SK-N-SH (cell line): ENCODE data around the gene OLFM4. TPM values are rescaled to one million over a fixed set of nuclear protein-coding genes. Genes with fewer than 3 reads are reported as not detected.

ENCODE experiments used
- CTCF ChIA-PET: fragments of 300-600, 350-600 bp; formaldehyde crosslinking; extraction: SDS; loops from one replicate; lab custom pipeline; 2021; lab: Yijun Ruan, JAX
- POLR2A ChIA-PET: fragments of 350-600 bp; sonication (Branson Sonifier 250); formaldehyde crosslinking; extraction: SDS; loops from one replicate; lab custom pipeline; 2020; ENCODE audit warnings: antibody characterized with exemption, inconsistent platforms; lab: Yijun Ruan, JAX
- DNase-seq: peaks from one replicate; pipeline ENCODE4 v3.0.0; 2012
- H2AFZ ChIP-seq: fragments of 200-600 bp; sonication (generic); 2 replicates; pipeline ENCODE4 v1.8.1; 2016; ENCODE audit warnings: antibody characterized with exemption, mild to moderate bottlenecking, low read depth
- H3F3A ChIP-seq: fragments of 200-600 bp; sonication (generic); replicated peaks from 2 replicates; pipeline ENCODE3; 2016; ENCODE audit warnings: antibody characterized with exemption, mild to moderate bottlenecking; ENCODE audit not compliant: insufficient read depth
- H3K27ac ChIP-seq, 2 experiments: fragments of 200-500 bp in 1 of 2; fragments of 200-600 bp in 1 of 2; sonication (Bioruptor generic) in 1 of 2; sonication (generic), shearing (Covaris generic) in 1 of 2; 2 replicates each; pipeline versions ENCODE4 v1.5.1 to v1.6.1; 2014 to 2016; ENCODE audit warnings: low read depth in 2 of 2, inconsistent platforms in 1 of 2, low read length in 1 of 2, mild to moderate bottlenecking in 1 of 2, mixed read lengths in 1 of 2
- H3K27me3 ChIP-seq: fragments of 200-600 bp; sonication (generic), shearing (Covaris generic); 2 replicates; pipeline ENCODE4 v1.6.1; 2016; ENCODE audit warnings: mixed run types; ENCODE audit not compliant: insufficient read depth
- H3K36me3 ChIP-seq, 2 experiments: fragments of 200-500 bp in 1 of 2; fragments of 200-600 bp in 1 of 2; sonication (Bioruptor generic) in 1 of 2; sonication (generic) in 1 of 2; replicated peaks in 1 of 2; 2 replicates each; pipeline versions ENCODE3 to v1.5.1; 2014 to 2016; ENCODE audit warnings: low read length in 1 of 2, mild to moderate bottlenecking in 1 of 2; ENCODE audit not compliant: insufficient read depth in 2 of 2, control insufficient read depth in 1 of 2
- H3K4me1 ChIP-seq, 2 experiments: fragments of 200-500 bp in 1 of 2; fragments of 200-600 bp in 1 of 2; sonication (Bioruptor generic) in 1 of 2; sonication (generic), shearing (Covaris generic) in 1 of 2; 2 replicates each; pipeline versions ENCODE4 v1.5.1 to v1.6.1; 2014 to 2016; ENCODE audit warnings: low read depth in 1 of 2, low read length in 1 of 2, mixed run types in 1 of 2; ENCODE audit not compliant: insufficient read depth in 2 of 2, control insufficient read depth in 1 of 2
- H3K4me2 ChIP-seq: fragments of 200-600 bp; sonication (generic), shearing (Covaris generic); 2 replicates; pipeline ENCODE4 v1.6.1; 2017; ENCODE audit warnings: mixed run types
- H3K4me3 ChIP-seq, 2 experiments: fragments of 200-500 bp in 1 of 2; fragments of 200-600 bp in 1 of 2; sonication (Bioruptor generic) in 1 of 2; sonication (generic), shearing (Covaris generic) in 1 of 2; 2 replicates each; pipeline versions ENCODE4 v1.5.1 to v1.8.1; 2014 to 2016; ENCODE audit warnings: low read depth in 2 of 2, inconsistent platforms in 1 of 2, low read length in 1 of 2, mild to moderate bottlenecking in 1 of 2, mixed read lengths in 1 of 2, moderate library complexity in 1 of 2
- H3K79me2 ChIP-seq: fragments of 200-600 bp; sonication (generic); 2 replicates; pipeline ENCODE4 v1.8.1; 2017; ENCODE audit warnings: mild to moderate bottlenecking; ENCODE audit not compliant: insufficient read depth
- H3K9ac ChIP-seq: fragments of 200-600 bp; sonication (generic); 2 replicates; pipeline ENCODE4 v1.6.1; 2017; ENCODE audit warnings: mixed run types
- H3K9me2 ChIP-seq: fragments of 200-600 bp; sonication (generic); 2 replicates; pipeline ENCODE4 v1.6.1; 2017; ENCODE audit warnings: mixed run types
- H3K9me3 ChIP-seq: fragments of 200-600 bp; sonication (generic); 2 replicates; pipeline ENCODE4 v1.6.1; 2017; ENCODE audit warnings: mixed run types, mild to moderate bottlenecking, moderate library complexity
- H4K20me1 ChIP-seq: fragments of 200-600 bp; sonication (generic); 2 replicates; pipeline ENCODE4 v1.6.1; 2017; ENCODE audit warnings: mild to moderate bottlenecking, mixed run types; ENCODE audit not compliant: insufficient read depth
- EP300 ChIP-seq, 2 experiments: IDR thresholded peaks; 2 replicates each; pipeline versions ENCODE4 v1.4.0 to v1.6.1; 2012; ENCODE audit warnings: borderline replicate concordance in 1 of 2, low read depth in 1 of 2, low read length in 1 of 2
- FOSL2 ChIP-seq: IDR thresholded peaks from 2 replicates; pipeline ENCODE4 v1.4.0; 2012; ENCODE audit warnings: low read depth, mild to moderate bottlenecking, moderate library complexity, borderline replicate concordance
- FOXJ3 ChIP-seq: sonication (generic); formaldehyde crosslinking; IDR thresholded peaks from 2 replicates; pipeline ENCODE4 v1.5.1; 2020; ENCODE audit warnings: mild to moderate bottlenecking, missing genetic modification reagents
- GABPA ChIP-seq: IDR thresholded peaks from 2 replicates; pipeline ENCODE4 v1.4.0; 2012; ENCODE audit warnings: low read depth, mild to moderate bottlenecking
- GATA2 ChIP-seq: sonication (generic); formaldehyde crosslinking; IDR thresholded peaks from 2 replicates; pipeline ENCODE4 v1.5.0; 2020; ENCODE audit warnings: mild to moderate bottlenecking, missing genetic modification reagents
- JUND ChIP-seq: IDR thresholded peaks from 2 replicates; pipeline ENCODE4 v1.4.0; 2012
- MXI1 ChIP-seq: IDR thresholded peaks from 2 replicates; pipeline ENCODE4 v1.6.1; 2012; ENCODE audit warnings: mild to moderate bottlenecking, low read depth, low read length, improper control_type of control experiment
- NFIC ChIP-seq: IDR thresholded peaks from 2 replicates; pipeline ENCODE4 v1.4.0; 2012; ENCODE audit warnings: borderline replicate concordance
- NRF1 ChIP-seq: IDR thresholded peaks from 2 replicates; pipeline ENCODE4 v1.6.1; 2012; ENCODE audit warnings: low read depth, mild to moderate bottlenecking, low read length
- POLR2AphosphoS5 ChIP-seq: IDR thresholded peaks from 2 replicates; pipeline ENCODE4 v1.6.1; 2012; ENCODE audit warnings: low read depth, low read length
- RCOR1 ChIP-seq: fragments of 150-350 bp; IDR thresholded peaks from 2 replicates; pipeline ENCODE4 v1.6.1; 2017; ENCODE audit warnings: antibody characterized with exemption, low read length
- REST ChIP-seq: IDR thresholded peaks from 2 replicates; pipeline ENCODE4 v1.6.1; 2012; ENCODE audit warnings: mild to moderate bottlenecking, low read depth, low read length, moderate library complexity
- RFX5 ChIP-seq: IDR thresholded peaks from 2 replicates; pipeline ENCODE4 v1.6.1; 2012; ENCODE audit warnings: mild to moderate bottlenecking, improper control_type of control experiment, low read length
- SIN3A ChIP-seq: IDR thresholded peaks from 2 replicates; pipeline ENCODE4 v1.6.1; 2012; ENCODE audit warnings: low read depth, mild to moderate bottlenecking, low read length, moderate library complexity, borderline replicate concordance
- SMC3 ChIP-seq: IDR thresholded peaks from 2 replicates; pipeline ENCODE4 v1.6.1; 2012; ENCODE audit warnings: low read depth, low read length, improper control_type of control experiment
- TCF12 ChIP-seq: IDR thresholded peaks from 2 replicates; pipeline ENCODE4 v1.4.0; 2012
- WGBS: methylation state at CpG from one replicate; pipeline ENCODE4 v1.1.6; 2017; ENCODE audit warnings: low lambda C conversion rate; 5-methylcytosine and 5-hydroxymethylcytosine counted together
- polyA plus RNA-seq, 3 experiments: library from polyadenylated mRNA; depleted of rRNA; stranded (reverse); fragments of >200 nt; gene quantifications; 2 replicates each; pipeline ENCODE4 v1.2.3, GENCODE V29; 2012

The OLFM4 gene
- polyA plus RNA-seq, 1 of the 3 experiments (the other 2 are of a cell fraction), result not detected

GRCh38 chr13:53064731-53065130 lies 36.1 kb downstream of the OLFM4 start:
- Histone ChIP-seq H3K27ac (no peak overlapping the region), H3K4me3 (no peak overlapping the region), H3K4me1 (peaks cover 0 to 24% of the 10 kb centered on the region in 2 experiments; a peak in 2 of 4 replicates), H4K20me1 (no peaks in the 10 kb centered on the region), H3K27me3 (no peaks in the 10 kb centered on the region), H3K9me3 (no peaks in the 10 kb centered on the region), H3K4me2 (no peak overlapping the region), H3F3A (no peaks in the 10 kb centered on the region)
- POLR2A ChIA-PET, result no interaction called here
- peak; percentile 39 for DNase-seq
- TF ChIP-seq RFX5 (no peak), GATA2 (CRISPR knock-in tag) (peak; percentile 49; the same call in 1 of the 2 replicates), RCOR1 (peak; percentile 57; the same call in 1 of the 2 replicates), MXI1 (peak; percentile 27; the same call in 1 of the 2 replicates)
- TF ChIP-seq, all 33 proteins: peak for 3
- Histone ChIP-seq H3K36me3 (no peaks in the 10 kb centered on the region), H3K9me2 (no peaks in the 10 kb centered on the region), H2AFZ (no peak overlapping the region), H3K79me2 (no peaks in the 10 kb centered on the region), H3K9ac (no peak overlapping the region)
- CTCF ChIA-PET, result interaction anchor here (1.0 to 1.3 kb wide), 2 partner anchors 87 to 97 kb away, joined by 3 to 6 read pairs; no protein-coding TSS in a partner anchor
- 31% methylated on average over 4 of the region's 4 CpGs for WGBS

- Histone ChIP-seq H3K9me2 (no peaks in the 10 kb centered on the region), H3F3A (no peaks in the 10 kb centered on the region), H3K9ac (no peak overlapping the region), H4K20me1 (no peaks in the 10 kb centered on the region), H3K4me2 (no peak overlapping the region), H3K9me3 (no peaks in the 10 kb centered on the region), H3K27ac (no peak overlapping the region), H3K4me1 (peaks cover 0 to 24% of the 10 kb centered on the region in 2 experiments; a peak in 2 of 4 replicates), H3K36me3 (no peaks in the 10 kb centered on the region), H3K27me3 (no peaks in the 10 kb centered on the region), H2AFZ (no peak overlapping the region), H3K79me2 (no peaks in the 10 kb centered on the region), H3K4me3 (no peak overlapping the region)
- POLR2A ChIA-PET, result no interaction called here
- CTCF ChIA-PET, result interaction anchor here (1.7 kb wide), 1 partner anchor 98 kb away, joined by 7 read pairs; no protein-coding TSS in a partner anchor
- TF ChIP-seq NRF1 (no peak), MXI1 (no peak), FOSL2 (no peak), SIN3A (no peak), SMC3 (no peak), JUND (no peak), POLR2AphosphoS5 (no peak)
- DNase-seq, result no peak
- no CpG with 5 or more reads among the region's 2 CpGs for WGBS
Observed at GRCh38 chr13:53066411-53066810, 37.8 kb downstream of the OLFM4 start.

GRCh38 chr13:53068585-53069520 lies 40.2 kb downstream of the OLFM4 start:
- Histone ChIP-seq H3K4me1 (peaks cover 0 to 28% of the 10 kb centered on the region in 2 experiments; a peak in 2 of 4 replicates), H3K79me2 (no peaks in the 10 kb centered on the region), H3K27ac (peak overlapping the region in 1 of 2 experiments; percentile 78; a peak in 1 of 4 replicates), H4K20me1 (no peaks in the 10 kb centered on the region), H3K4me3 (no peak overlapping the region), H3K9me3 (no peaks in the 10 kb centered on the region), H2AFZ (no peak overlapping the region), H3F3A (no peaks in the 10 kb centered on the region), H3K4me2 (no peak overlapping the region), H3K9ac (no peak overlapping the region), H3K27me3 (no peaks in the 10 kb centered on the region), H3K36me3 (no peaks in the 10 kb centered on the region), H3K9me2 (no peaks in the 10 kb centered on the region)
- POLR2A ChIA-PET, result no interaction called here
- 28% methylated on average over 8 of the region's 8 CpGs for WGBS
- CTCF ChIA-PET, result interaction anchor here (0.6 to 2.5 kb wide), 19 partner anchors 11 to 225 kb away, joined by 3 to 20 read pairs (median 3); partner anchors contain the start of gene PCDH8
- peak; percentile 51 for DNase-seq
- TF ChIP-seq FOSL2 (no peak), GABPA (no peak), SMC3 (no peak), FOXJ3 (CRISPR knock-in tag) (0 out of 2 replicates have a peak, but pooled peaks have one; percentile 39), EP300 (IDR thresholded peaks at IDR 0.05; ENCODE audit: borderline replicate concordance in 1 of 2, low read depth in 1 of 2, low read length in 1 of 2) (0 out of 4 replicates have a peak, but pooled peaks of 1 of the 2 experiments have one; percentile 71), NFIC (no peak), TCF12 (no peak), REST (no peak)
